Effector CD8-positive, alpha-beta T cell (primary cell): ENCODE measurements around the gene CFAP100.

ENCODE experiments used
- DNase-seq: peaks from one replicate; lab custom pipeline; 2025; lab: John Stamatoyannopoulos, UW
- total RNA-seq, 4 experiments: gene quantifications; one replicate each; lab custom pipeline; 2026; lab: John Stamatoyannopoulos, UW

The CFAP100 gene
- total RNA-seq, result 0 to 0.09 (median 0) reads per million in 4 experiments

GRCh38 chr3:126394179-126394976 is at the start of gene CFAP100:
CFAP100 (plus strand) TSS chr3:126394909; CDS start chr3:126396001, 1,092 bp downstream.
- DNase-seq, result no peak

- DNase-seq, result no peak
Measured at GRCh38 chr3:126345231-126345630, 49.5 kb upstream of the CFAP100 start.

- DNase-seq, result no peak
Measured at GRCh38 chr3:126345641-126346460, 48.9 kb upstream of the CFAP100 start.

- no peak for DNase-seq
Measured at GRCh38 chr3:126346466-126346865, 48.2 kb upstream of the CFAP100 start.

GRCh38 chr3:126347543-126348161 is 47.1 kb upstream of the CFAP100 start:
- no peak for DNase-seq

- DNase-seq, result no peak
Measured at GRCh38 chr3:126348308-126348920, 46.3 kb upstream of the CFAP100 start.

GRCh38 chr3:126349071-126349470 is 45.6 kb upstream of the CFAP100 start:
- DNase-seq, result no peak

GRCh38 chr3:126349611-126350501 is 44.9 kb upstream of the CFAP100 start:
- no peak for DNase-seq

GRCh38 chr3:126350502-126351085 is 44.1 kb upstream of the CFAP100 start:
- DNase-seq, result no peak

GRCh38 chr3:126351086-126351770 is 43.5 kb upstream of the CFAP100 start:
- no peak for DNase-seq

- no peak for DNase-seq
Measured at GRCh38 chr3:126351771-126352475, 42.8 kb upstream of the CFAP100 start.

GRCh38 chr3:126352476-126353454 is 41.9 kb upstream of the CFAP100 start:
- no peak for DNase-seq

GRCh38 chr3:126353694-126354321 is 40.9 kb upstream of the CFAP100 start:
- DNase-seq, result no peak

- DNase-seq, result no peak
Measured at GRCh38 chr3:126354776-126355175, 39.9 kb upstream of the CFAP100 start.

- no peak for DNase-seq
Measured at GRCh38 chr3:126355251-126355650, 39.5 kb upstream of the CFAP100 start.

GRCh38 chr3:126355777-126356372 is 38.8 kb upstream of the CFAP100 start:
- DNase-seq, result no peak
